HuH-7 (cell line): ENCODE results near the gene ALG2.
"Not testable (repeated sequence)": the region's sequence is repeated elsewhere in the genome, so short reads cannot be mapped to it uniquely, and the experiment has no call there.

ENCODE experiments used
- DNase-seq: peaks from one replicate; pipeline ENCODE4 v3.0.0; 2011; ENCODE audit warnings: low spot score

ALG2 gene

DNA sequence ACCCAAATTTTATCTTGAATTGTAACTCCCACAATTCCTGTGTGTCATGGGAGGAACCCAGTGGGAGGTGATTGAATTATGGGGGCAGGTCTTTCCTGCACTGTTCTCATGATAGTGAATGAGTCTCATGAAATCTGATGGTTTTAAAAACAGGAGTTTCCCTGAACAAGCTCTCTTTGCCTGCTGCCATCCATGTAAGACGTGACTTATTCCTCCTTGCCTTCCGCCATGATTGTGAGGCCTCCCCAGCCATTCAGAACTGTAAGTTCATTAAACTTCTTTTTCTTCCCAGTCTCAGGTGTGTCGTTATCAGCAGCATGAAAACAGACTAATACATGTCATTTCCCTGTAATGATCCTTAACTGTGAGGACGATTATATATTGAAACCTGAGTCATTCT, 16.1 kb upstream of the ALG2 start:
- not testable (repeated sequence) for DNase-seq

- DNase-seq = no peak
Measured at GRCh38 chr9:99237356-99237755, 15.6 kb upstream of the ALG2 start.

GRCh38 chr9:99235926-99236634, 14.3 kb upstream of the ALG2 start:
- DNase-seq = no peak

- DNase-seq = no peak
Measured at GRCh38 chr9:99235069-99235468, 13.3 kb upstream of the ALG2 start.

- no peak for DNase-seq
Measured at GRCh38 chr9:99234618-99235017, 12.9 kb upstream of the ALG2 start.

GRCh38 chr9:99231711-99232110, 10.0 kb upstream of the ALG2 start:
- no peak for DNase-seq

DNA sequence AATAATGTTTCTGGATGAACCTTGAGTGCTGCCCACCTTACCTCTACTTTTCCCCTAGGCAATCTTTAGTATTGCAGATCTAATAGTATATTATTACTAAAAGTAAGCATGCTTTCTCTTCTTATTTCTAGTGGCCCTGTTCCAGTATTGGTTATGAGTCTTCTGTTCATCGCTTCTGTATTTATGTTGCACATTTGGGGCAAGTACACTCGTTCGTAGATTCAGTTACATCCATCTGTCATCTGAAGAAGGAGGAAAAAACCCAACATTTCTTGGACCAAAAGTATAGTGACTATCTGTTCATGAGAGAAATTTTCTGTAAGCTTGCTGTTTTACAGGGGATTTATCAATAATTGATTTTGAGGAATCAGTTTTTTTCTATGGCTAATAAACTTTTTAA, 8.5 kb upstream of the ALG2 start:
- DNase-seq = no peak

- DNase-seq = no peak
Measured at GRCh38 chr9:99226054-99226453, 4.3 kb upstream of the ALG2 start.

GRCh38 chr9:99224445-99224844, 2.7 kb upstream of the ALG2 start:
- no peak for DNase-seq

DNA sequence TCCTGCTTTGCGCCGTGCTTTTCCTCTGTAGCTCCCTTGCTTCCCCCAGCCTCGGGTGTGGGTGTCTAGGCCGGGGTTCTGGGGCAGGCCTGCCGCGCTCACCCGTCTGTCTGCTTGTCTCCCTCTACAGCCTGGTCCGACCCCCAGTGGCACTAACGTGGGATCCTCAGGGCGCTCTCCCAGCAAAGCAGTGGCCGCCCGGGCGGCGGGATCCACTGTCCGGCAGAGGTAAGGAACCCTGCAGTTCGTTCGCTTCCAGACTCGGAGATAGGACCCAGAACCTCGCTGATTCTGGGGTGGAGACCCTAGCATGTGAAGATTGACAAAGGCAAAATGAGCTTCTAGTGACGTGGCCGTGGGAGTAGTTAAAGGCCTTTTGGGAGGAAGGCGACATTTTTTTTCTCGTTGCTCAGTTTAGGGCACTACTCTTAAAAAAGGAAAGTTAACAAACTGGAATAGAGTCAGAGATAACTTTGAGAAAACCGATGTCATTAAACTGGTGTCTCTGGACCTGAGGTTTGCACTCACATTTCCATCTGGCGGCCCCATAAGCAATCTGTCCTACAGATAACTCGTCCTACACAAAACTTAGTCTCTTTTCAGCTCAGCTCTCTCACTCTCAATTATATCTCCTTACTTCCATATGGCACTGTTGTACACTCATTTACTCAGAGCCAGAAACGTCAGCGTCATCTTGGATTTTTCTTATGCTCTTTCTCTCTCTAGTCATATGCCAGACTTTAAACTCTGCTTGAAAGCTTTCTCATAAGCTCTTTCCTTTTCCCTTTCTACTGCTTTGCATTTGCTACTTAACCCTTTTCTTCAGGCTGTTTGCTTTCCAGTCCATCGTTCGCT, 901 bp upstream of the ALG2 start:
- no peak for DNase-seq

GRCh38 chr9:99221266-99221620, 499 bp downstream of the ALG2 start:
- DNase-seq = peak; percentile 16

- DNase-seq = no peak
Measured at GRCh38 chr9:99220011-99220410, 1.7 kb downstream of the ALG2 start.

DNA sequence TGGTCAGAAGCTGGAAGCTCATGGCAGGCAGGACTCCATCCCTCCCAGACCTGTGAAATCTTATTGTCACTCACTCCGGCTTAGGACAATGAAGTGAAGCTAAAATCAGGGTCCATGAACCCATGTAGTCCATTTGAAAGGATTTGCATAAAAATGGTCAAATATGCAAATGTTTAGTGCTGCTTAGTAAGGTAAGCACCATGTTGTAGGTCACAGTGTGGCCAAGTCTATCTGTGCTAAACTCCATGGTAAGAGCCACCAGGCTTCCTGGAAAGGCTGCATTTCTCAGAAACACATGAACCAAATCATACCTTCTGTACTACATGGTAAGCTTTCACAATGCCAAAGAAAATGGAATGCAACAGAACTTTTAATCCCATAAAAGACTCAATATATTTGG, 5.7 kb downstream of the ALG2 start:
- no peak for DNase-seq

DNA sequence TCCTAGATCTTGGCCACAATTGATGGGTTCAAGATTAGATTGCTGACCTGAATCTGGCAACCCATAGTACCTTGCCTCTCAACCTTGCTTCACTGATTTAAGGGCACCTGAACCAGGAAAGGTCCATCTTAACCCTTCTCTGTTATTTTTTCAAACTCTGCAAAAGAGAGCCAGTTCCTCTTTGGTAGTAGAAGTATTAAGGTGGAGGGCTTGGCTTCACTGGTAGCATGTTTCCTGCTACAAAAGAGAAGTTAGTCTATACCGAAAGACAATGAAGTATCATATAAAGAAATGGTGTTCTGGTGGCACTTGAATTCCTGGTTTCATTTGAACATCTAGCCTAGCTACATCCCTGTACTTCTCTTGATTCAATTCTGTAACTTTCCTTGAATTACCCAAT, 8.5 kb downstream of the ALG2 start:
- no peak for DNase-seq

DNA sequence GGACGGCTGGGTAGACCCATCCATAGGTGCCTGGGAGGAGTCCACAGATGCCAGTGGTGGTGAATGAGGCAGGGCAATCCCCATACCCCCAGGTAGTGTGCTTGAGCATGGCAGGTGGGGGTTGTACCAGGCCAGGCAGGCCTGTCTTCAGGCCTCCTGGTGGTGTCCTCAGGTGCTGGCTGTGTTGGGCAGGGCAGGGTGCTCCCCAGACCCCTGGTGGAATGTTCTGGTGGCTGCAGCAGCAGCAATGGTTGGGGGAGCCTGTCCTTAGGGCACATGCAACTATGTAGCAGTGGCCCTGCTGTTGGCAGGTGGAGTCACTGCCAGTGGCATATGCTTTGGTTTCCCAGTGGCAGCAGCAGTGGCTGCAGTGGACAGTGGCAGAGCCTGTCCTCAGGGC, 10.0 kb downstream of the ALG2 start:
- no peak for DNase-seq

- DNase-seq = no peak
Measured at GRCh38 chr9:99210572-99210971, 11.2 kb downstream of the ALG2 start.

DNA sequence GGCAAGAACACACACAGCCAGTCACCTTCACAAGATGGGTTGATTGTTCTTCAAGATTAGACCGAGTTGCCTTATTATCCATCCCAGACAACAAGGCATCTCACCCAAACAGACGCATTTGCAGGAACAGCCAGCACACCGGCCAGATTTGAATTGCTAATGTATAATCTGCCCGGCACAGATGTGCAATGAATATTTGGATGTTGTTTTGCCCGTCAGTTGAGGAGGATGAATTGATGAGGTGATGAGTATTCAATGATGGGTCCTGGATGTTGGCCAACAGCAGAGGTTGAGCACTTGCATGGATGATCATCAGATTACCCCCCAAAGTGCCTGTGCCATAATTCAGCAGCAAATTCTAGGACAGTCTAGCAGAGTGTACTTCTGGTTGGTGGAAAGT, 20.1 kb downstream of the ALG2 start:
- DNase-seq = no peak

DNA sequence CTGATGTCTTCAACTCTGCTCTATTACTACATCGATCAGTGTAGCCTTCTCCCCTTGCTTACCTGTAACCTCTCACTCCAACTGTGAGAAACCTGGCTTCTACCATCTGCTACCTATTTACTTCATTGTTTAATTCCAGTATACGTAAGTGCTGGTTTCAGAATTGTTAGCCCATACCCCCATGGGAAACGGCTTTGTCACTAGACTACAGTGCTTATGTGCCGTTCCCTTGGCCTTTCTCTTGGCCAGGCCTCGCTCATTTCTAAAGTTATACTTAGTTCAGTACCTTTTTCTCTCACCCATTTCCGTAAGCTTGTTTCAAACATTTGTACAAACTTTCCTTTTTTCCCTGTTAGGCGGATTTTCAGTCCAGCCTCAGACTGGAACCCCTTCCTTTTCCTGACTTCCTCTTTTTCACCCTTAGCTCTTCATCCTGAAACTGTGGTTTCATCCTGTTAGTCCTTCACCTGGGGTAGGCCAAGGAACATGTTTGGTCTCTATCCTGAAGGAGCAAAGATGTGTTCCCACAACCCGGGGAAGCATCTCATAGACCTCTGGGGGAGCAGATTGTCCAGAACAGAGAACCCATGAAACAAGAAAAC, 21.7 kb downstream of the ALG2 start:
- no peak for DNase-seq

DNA sequence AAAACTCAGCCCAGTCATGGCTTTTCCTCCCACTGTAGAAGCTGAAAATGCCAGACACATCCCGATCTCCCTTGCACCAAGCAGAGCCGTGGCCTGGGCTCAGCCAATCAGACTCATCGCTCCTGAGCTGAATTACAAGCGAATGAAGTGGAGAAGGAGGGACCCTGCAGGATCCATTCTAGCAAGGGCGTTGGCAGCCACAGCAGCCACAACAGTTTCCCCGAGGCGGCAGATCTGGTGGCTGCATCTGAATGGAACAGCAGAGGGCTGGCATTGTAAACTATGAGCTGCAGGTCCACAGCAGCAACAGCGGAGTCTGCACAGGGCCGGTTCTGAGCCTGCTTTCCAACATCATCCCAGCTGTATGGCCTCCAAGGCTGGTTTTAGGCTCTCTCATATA, 23.8 kb downstream of the ALG2 start:
- DNase-seq = no peak

GRCh38 chr9:99197124-99197630, 24.6 kb downstream of the ALG2 start:
- DNase-seq = no peak

DNA sequence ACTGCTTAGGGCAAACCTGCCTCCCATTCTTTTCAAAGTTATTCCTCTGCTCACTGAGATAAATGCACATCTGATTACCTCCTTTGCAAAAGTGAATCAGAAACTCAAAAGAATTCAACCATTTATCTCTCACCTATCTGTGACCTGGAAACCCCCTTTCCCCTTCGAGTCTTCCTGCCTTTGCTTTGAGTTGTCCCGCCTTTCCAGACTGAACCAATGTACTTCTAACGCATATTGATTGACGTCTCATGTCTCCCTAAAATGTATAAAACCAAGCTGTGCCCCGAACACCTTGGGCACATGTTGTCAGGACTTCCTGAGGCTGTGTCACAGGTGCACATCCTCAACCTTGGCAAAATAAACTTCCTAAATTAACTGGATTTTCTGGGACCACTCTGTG, 25.3 kb downstream of the ALG2 start:
- not testable (repeated sequence) for DNase-seq

- no peak for DNase-seq
Measured at GRCh38 chr9:99193466-99193821, 28.3 kb downstream of the ALG2 start.

GRCh38 chr9:99192786-99193465, 28.8 kb downstream of the ALG2 start:
- no peak for DNase-seq
